ENCODE results near the gene IGSF8. TPM values are rescaled to one million over a fixed set of nuclear protein-coding genes. Genes with fewer than 3 reads are reported as not detected.

The IGSF8 gene
- total and polyA plus RNA-seq, 2 donors (not counting 1 experiment from before 2014, with no cell fraction given), result 6.5 to 24.4 TPM

GRCh38 chr1:160063176-160063575 is 35.2 kb downstream of the IGSF8 start:
- Histone ChIP-seq H3K4me2 (ENCODE audit: extremely low read depth, insufficient read depth, low read length) (no peak overlapping the region), H3K9me3 (ENCODE audit: control insufficient read depth, insufficient read depth, low read depth, low read length) (no peaks in the 10 kb centered on the region), H3K4me3 (replicated peaks in 1 of 4; ENCODE audit: control extremely low read depth in 1 of 4, insufficient read depth in 1 of 4, low read depth in 3 of 4, low read length in 4 of 4) (no peak overlapping the region), H4K20me1 (ENCODE audit: control insufficient read depth, extremely low read depth, insufficient read depth, low read length) (no peaks in the 10 kb centered on the region), H3K27ac (ENCODE audit: insufficient read depth, low read length) (no peak overlapping the region), H3K9ac (ENCODE audit: insufficient read depth, low read length) (no peak overlapping the region), H3K4me1 (ENCODE audit: control insufficient read depth, extremely low read depth, insufficient read depth, low read length) (no peaks in the 10 kb centered on the region), H3K27me3 (ENCODE audit: control insufficient read depth, insufficient read depth, low read length) (peaks cover 25% of the 10 kb centered on the region), H3K79me2 (ENCODE audit: control insufficient read depth, insufficient read depth, low read length) (no peaks in the 10 kb centered on the region), H3K36me3 (ENCODE audit: control insufficient read depth, insufficient read depth, low read length) (no peaks in the 10 kb centered on the region), H2AFZ (ENCODE audit: low read length) (no peak overlapping the region)
- no peak for TF ChIP-seq EZH2 (IDR thresholded peaks at IDR 0.05; ENCODE audit: low read length, missing control alignments)
- TF ChIP-seq, protein P1, sequence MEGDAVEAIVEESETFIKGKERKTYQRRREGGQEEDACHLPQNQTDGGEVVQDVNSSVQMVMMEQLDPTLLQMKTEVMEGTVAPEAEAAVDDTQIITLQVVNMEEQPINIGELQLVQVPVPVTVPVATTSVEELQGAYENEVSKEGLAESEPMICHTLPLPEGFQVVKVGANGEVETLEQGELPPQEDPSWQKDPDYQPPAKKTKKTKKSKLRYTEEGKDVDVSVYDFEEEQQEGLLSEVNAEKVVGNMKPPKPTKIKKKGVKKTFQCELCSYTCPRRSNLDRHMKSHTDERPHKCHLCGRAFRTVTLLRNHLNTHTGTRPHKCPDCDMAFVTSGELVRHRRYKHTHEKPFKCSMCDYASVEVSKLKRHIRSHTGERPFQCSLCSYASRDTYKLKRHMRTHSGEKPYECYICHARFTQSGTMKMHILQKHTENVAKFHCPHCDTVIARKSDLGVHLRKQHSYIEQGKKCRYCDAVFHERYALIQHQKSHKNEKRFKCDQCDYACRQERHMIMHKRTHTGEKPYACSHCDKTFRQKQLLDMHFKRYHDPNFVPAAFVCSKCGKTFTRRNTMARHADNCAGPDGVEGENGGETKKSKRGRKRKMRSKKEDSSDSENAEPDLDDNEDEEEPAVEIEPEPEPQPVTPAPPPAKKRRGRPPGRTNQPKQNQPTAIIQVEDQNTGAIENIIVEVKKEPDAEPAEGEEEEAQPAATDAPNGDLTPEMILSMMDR (conservative IDR thresholded peaks at IDR 0.05 in 1 of 2, IDR thresholded peaks at IDR 0.05 in 1 of 2; ENCODE audit: low read depth in 1 of 2, low read length in 2 of 2), result no peak
- DNase-seq (ENCODE audit: low read depth in 2 of 2), result no peak

DNA sequence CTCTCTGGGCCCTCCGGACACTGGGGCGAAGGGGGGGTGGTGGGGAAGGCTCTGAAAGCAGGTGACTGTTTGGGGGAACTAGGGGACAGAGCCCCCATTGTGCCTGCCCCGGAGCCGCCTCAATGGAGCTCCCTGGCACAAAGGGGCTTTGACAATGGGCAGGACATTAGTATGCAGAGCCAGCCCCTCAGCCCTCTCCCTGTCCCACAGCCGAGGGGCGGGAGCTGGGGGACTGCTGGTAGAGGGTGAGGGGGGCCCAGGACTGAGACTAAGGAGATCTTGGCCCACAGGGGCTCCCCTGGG is 36.2 kb downstream of the IGSF8 start:
- DNase-seq (ENCODE audit: low read depth in 2 of 2), result no peak
- Histone ChIP-seq H3K4me3 (replicated peaks in 1 of 4; ENCODE audit: control extremely low read depth in 1 of 4, insufficient read depth in 1 of 4, low read depth in 3 of 4, low read length in 4 of 4) (no peak overlapping the region), H3K4me2 (ENCODE audit: extremely low read depth, insufficient read depth, low read length) (no peak overlapping the region), H2AFZ (ENCODE audit: low read length) (no peak overlapping the region), H3K9ac (ENCODE audit: insufficient read depth, low read length) (no peak overlapping the region), H4K20me1 (ENCODE audit: control insufficient read depth, extremely low read depth, insufficient read depth, low read length) (no peaks in the 10 kb centered on the region), H3K36me3 (ENCODE audit: control insufficient read depth, insufficient read depth, low read length) (no peaks in the 10 kb centered on the region), H3K9me3 (ENCODE audit: control insufficient read depth, insufficient read depth, low read depth, low read length) (no peaks in the 10 kb centered on the region), H3K27me3 (ENCODE audit: control insufficient read depth, insufficient read depth, low read length) (peaks cover 23% of the 10 kb centered on the region), H3K27ac (ENCODE audit: insufficient read depth, low read length) (no peak overlapping the region), H3K79me2 (ENCODE audit: control insufficient read depth, insufficient read depth, low read length) (no peaks in the 10 kb centered on the region), H3K4me1 (ENCODE audit: control insufficient read depth, extremely low read depth, insufficient read depth, low read length) (no peaks in the 10 kb centered on the region)
- no peak for TF ChIP-seq EZH2 (IDR thresholded peaks at IDR 0.05; ENCODE audit: low read length, missing control alignments)
- TF ChIP-seq, protein P1 (conservative IDR thresholded peaks at IDR 0.05 in 1 of 2, IDR thresholded peaks at IDR 0.05 in 1 of 2; ENCODE audit: low read depth in 1 of 2, low read length in 2 of 2), result no peak

GRCh38 chr1:160061369-160062229 is 36.8 kb downstream of the IGSF8 start:
- no peaks in the 10 kb centered on the region for H3K36me3 ChIP-seq (ENCODE audit: control insufficient read depth, insufficient read depth, low read length)
- H3K4me3 ChIP-seq (replicated peaks in 1 of 4; ENCODE audit: control extremely low read depth in 1 of 4, insufficient read depth in 1 of 4, low read depth in 3 of 4, low read length in 4 of 4), result no peak overlapping the region
- no peak overlapping the region for H3K27ac ChIP-seq (ENCODE audit: insufficient read depth, low read length)
- no peak overlapping the region for H3K9ac ChIP-seq (ENCODE audit: insufficient read depth, low read length)
- no peaks in the 10 kb centered on the region for H4K20me1 ChIP-seq (ENCODE audit: control insufficient read depth, extremely low read depth, insufficient read depth, low read length)
- no peaks in the 10 kb centered on the region for H3K9me3 ChIP-seq (ENCODE audit: control insufficient read depth, insufficient read depth, low read depth, low read length)
- no peak overlapping the region for H3K4me2 ChIP-seq (ENCODE audit: extremely low read depth, insufficient read depth, low read length)
- no peak for DNase-seq (ENCODE audit: low read depth in 2 of 2)
- H3K27me3 ChIP-seq (ENCODE audit: control insufficient read depth, insufficient read depth, low read length), result peaks cover 22% of the 10 kb centered on the region
- TF ChIP-seq EZH2 (IDR thresholded peaks at IDR 0.05; ENCODE audit: low read length, missing control alignments), result no peak
- TF ChIP-seq, protein P1 (conservative IDR thresholded peaks at IDR 0.05 in 1 of 2, IDR thresholded peaks at IDR 0.05 in 1 of 2; ENCODE audit: low read depth in 1 of 2, low read length in 2 of 2), result no peak
- H2AFZ ChIP-seq (ENCODE audit: low read length), result no peak overlapping the region
- H3K79me2 ChIP-seq (ENCODE audit: control insufficient read depth, insufficient read depth, low read length), result no peaks in the 10 kb centered on the region
- no peaks in the 10 kb centered on the region for H3K4me1 ChIP-seq (ENCODE audit: control insufficient read depth, extremely low read depth, insufficient read depth, low read length)

All from fibroblast of lung (primary cell).